ENCODE results near the gene SPACA6.
"Not testable (repeated sequence)": the region's sequence is repeated elsewhere in the genome, so short reads cannot be mapped to it uniquely, and the experiment has no call there.

SPACA6 gene, protein sequence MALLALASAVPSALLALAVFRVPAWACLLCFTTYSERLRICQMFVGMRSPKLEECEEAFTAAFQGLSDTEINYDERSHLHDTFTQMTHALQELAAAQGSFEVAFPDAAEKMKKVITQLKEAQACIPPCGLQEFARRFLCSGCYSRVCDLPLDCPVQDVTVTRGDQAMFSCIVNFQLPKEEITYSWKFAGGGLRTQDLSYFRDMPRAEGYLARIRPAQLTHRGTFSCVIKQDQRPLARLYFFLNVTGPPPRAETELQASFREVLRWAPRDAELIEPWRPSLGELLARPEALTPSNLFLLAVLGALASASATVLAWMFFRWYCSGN

DNA sequence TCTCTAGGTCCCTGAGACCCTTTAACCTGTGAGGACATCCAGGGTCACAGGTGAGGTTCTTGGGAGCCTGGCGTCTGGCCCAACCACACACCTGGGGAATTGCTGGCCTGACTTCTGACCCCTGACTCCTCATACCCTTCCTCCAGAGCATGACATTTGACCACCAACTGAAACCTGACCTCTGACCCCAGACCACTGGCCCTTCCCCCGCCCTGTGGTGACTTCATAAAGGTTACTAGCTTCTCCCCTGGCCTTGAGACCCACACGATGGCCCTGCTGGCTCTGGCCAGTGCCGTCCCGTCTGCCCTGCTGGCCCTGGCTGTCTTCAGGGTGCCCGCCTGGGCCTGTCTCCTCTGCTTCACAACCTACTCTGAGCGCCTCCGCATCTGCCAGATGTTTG lies at the start of gene SPACA6:
SPACA6 (plus strand) TSS at position 71 of the 400 bp plus-strand sequence; CDS start at position 268, 197 bp downstream.
- in situ Hi-C loops (cut with MboI; ENCODE audit: low pct_unique_long_range_greater_than_20kb, low sequenced_read_pairs, unreplicated experiment): no loop called here
- no peak for DNase-seq (ENCODE audit: low spot score)
- TF ChIP-seq, protein P1, sequence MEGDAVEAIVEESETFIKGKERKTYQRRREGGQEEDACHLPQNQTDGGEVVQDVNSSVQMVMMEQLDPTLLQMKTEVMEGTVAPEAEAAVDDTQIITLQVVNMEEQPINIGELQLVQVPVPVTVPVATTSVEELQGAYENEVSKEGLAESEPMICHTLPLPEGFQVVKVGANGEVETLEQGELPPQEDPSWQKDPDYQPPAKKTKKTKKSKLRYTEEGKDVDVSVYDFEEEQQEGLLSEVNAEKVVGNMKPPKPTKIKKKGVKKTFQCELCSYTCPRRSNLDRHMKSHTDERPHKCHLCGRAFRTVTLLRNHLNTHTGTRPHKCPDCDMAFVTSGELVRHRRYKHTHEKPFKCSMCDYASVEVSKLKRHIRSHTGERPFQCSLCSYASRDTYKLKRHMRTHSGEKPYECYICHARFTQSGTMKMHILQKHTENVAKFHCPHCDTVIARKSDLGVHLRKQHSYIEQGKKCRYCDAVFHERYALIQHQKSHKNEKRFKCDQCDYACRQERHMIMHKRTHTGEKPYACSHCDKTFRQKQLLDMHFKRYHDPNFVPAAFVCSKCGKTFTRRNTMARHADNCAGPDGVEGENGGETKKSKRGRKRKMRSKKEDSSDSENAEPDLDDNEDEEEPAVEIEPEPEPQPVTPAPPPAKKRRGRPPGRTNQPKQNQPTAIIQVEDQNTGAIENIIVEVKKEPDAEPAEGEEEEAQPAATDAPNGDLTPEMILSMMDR (IDR thresholded peaks at IDR 0.05; ENCODE audit: extremely low read depth, insufficient read depth, missing control alignments): no peak

DNA sequence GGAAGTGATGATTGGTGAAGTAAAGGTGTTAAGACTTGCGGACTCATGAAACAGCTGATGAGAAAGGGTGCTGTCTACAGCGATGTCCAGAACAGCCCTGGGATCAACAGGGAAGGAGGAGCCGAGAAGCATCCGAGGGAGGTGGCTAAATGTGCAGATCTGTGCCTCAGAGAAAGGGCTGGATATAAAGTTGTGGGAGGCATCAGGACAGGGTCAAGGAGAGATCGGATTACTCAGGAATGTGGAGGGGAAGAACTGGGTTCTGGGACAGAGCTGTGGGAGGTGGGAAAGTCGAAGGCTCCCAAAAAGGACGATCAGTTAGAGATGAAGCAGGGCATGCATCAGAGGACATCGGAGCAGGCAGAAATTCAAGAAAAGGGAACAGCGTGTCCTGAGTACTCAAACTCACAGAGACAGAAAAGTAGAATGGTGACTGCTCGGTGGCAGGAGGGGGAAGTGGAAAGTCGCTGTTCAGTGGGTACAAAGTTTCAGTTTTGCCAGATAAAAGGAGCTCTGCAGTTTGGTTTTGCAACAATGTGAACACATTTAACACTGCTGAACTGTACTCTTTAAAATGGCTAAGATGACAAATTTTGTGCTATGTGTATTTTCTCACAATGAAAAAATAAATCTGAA lies 48.4 kb upstream of the SPACA6 start:
- TF ChIP-seq, protein P1 (IDR thresholded peaks at IDR 0.05; ENCODE audit: extremely low read depth, insufficient read depth, missing control alignments): no peak
- in situ Hi-C loops (cut with MboI; ENCODE audit: low pct_unique_long_range_greater_than_20kb, low sequenced_read_pairs, unreplicated experiment): no loop called here
- DNase-seq (ENCODE audit: low spot score): no peak

DNA sequence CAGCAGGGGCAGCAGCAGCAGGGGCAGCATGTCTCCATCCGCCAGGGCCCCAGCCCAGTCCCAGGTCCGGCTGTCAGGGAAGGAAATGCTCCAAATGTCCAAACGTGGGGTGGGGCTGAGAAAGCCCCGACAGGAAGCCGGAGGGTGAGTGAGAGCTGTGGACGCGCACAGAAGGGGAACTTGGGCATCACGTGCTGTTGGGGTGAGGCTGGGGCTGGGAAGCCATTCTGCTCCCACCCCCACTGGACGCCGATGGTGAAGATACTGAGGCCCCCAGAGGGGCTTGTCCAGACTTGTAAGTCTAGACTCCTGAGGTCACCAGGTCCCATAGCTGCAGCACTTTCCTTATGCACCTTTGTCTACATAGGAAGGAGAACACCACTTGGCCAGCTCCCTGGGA lies 46.4 kb upstream of the SPACA6 start, which contains the start of gene SIGLEC14:
SIGLEC14 (minus strand) TSS at position 96 of the 400 bp plus-strand sequence; CDS start at position 30, 66 bp downstream.
- in situ Hi-C loops (cut with MboI; ENCODE audit: low pct_unique_long_range_greater_than_20kb, low sequenced_read_pairs, unreplicated experiment); DNase-seq (ENCODE audit: low spot score): not testable (repeated sequence)

DNA sequence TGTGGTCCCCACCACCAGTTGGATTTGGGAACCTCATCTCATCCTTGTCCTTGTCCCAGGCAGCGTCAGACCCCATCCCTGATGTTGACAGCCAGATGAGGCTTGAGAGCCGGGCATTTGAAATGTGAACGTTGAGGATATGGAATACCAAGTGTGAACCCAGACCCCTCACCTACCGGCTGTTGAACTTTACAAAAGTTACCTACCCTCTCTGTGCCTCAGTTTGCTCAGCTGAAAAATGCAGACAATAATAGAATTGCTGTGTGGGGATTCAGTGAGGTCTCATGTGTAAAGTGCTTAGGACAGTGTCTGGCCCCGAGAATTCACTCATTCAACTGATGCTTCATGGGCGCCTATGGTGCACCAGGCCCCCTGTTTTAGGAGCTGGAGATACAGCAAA lies 45.8 kb upstream of the SPACA6 start:
- DNase-seq (ENCODE audit: low spot score): no peak
- in situ Hi-C loops (cut with MboI; ENCODE audit: low pct_unique_long_range_greater_than_20kb, low sequenced_read_pairs, unreplicated experiment): no loop called here
- TF ChIP-seq, protein P1 (IDR thresholded peaks at IDR 0.05; ENCODE audit: extremely low read depth, insufficient read depth, missing control alignments): no peak

DNA sequence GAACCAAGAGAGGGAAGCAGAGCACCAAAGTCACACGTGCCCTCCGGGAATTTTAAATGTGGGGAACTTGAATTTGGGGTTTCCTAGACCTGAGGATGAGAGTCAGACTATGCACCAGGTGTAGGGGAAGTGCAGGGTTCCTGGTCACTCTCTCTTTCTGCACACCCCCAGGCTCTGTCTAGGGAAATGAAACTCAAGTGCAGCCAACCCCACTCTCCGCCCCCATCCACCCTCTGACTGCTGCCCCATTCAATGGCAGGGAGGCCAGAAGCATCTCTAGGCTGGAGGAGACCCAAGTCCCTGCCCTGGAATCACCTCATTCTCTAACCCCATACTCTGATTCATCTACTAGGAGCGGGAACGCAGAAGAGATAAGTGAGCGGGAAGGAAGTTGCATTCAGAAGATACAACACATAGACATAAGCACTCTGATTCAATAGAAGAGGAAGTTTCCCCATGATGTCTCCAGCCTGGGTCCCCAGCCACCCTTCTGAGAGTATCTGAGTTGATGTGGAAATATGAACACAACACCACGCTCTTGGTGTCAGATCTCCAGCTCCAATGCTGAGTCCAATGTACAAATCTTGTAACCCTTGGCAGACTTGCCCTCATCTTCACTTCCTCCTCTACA lies 41.8 kb upstream of the SPACA6 start:
- no peak for DNase-seq (ENCODE audit: low spot score)
- in situ Hi-C loops (cut with MboI; ENCODE audit: low pct_unique_long_range_greater_than_20kb, low sequenced_read_pairs, unreplicated experiment): loop anchor here (5.0 to 25.0 kb wide), 4 partner anchors 44 to 489 kb away; partner anchors contain the start of genes CEACAM18 and VSIG10L

DNA sequence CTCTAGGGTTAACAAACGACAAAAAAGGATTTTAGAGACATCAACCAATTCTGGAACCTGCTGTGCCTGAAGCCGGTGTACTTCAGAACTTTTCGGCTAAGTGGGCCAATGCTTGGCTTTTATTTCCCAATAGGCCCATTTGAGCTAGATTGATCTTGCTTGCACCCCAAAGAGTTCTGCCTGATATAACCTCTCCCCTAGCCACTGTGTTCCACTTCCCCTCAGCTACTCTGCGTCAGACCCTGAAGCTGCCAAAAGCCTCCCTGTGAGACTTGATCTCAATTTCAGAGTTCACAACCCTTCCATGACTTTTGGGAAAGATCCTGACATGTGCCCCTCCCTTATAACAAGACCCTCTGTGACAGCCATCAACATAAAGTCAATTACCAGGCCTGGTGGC lies 40.9 kb upstream of the SPACA6 start:
- DNase-seq (ENCODE audit: low spot score): no peak
- in situ Hi-C loops (cut with MboI; ENCODE audit: low pct_unique_long_range_greater_than_20kb, low sequenced_read_pairs, unreplicated experiment): loop anchor here (5.0 to 25.0 kb wide), 4 partner anchors 45 to 490 kb away; partner anchors contain the start of genes CEACAM18 and VSIG10L
- TF ChIP-seq, protein P1 (IDR thresholded peaks at IDR 0.05; ENCODE audit: extremely low read depth, insufficient read depth, missing control alignments): no peak

More for the DNA sequence above, 41.8 kb upstream of the SPACA6 start:
- TF ChIP-seq, protein P1 (IDR thresholded peaks at IDR 0.05; ENCODE audit: extremely low read depth, insufficient read depth, missing control alignments): no peak
